ENCODE data around the gene OBI1.

The OBI1 gene

GRCh38 chr13:78658630-78659449, at the start of gene OBI1:
Gene OBI1 (minus strand): TSS chr13:78659155. CDS start chr13:78659120, 35 bp downstream.
- peak; percentile 28 for DNase-seq (ENCODE audit: low read depth)

- DNase-seq (ENCODE audit: low read depth) = no peak
These were observed 42.4 kb upstream of the OBI1 start for GRCh38 chr13:78701383-78701782.

GRCh38 chr13:78700121-78700910, 41.4 kb upstream of the OBI1 start:
- DNase-seq (ENCODE audit: low read depth) = no peak

GRCh38 chr13:78689011-78689410, 30.1 kb upstream of the OBI1 start:
- no peak for DNase-seq (ENCODE audit: low read depth)

GRCh38 chr13:78686461-78686860, 27.5 kb upstream of the OBI1 start:
- no peak for DNase-seq (ENCODE audit: low read depth)

- DNase-seq (ENCODE audit: low read depth) = no peak
These were observed 21.8 kb upstream of the OBI1 start for GRCh38 chr13:78680576-78681350.

GRCh38 chr13:78680115-78680561, 21.2 kb upstream of the OBI1 start:
- no peak for DNase-seq (ENCODE audit: low read depth)

GRCh38 chr13:78679329-78679728, 20.4 kb upstream of the OBI1 start:
- no peak for DNase-seq (ENCODE audit: low read depth)

- DNase-seq (ENCODE audit: low read depth) = no peak
These were observed 16.2 kb upstream of the OBI1 start for GRCh38 chr13:78675112-78675511.

- DNase-seq (ENCODE audit: low read depth) = no peak
These were observed 15.7 kb upstream of the OBI1 start for GRCh38 chr13:78674638-78675037.

GRCh38 chr13:78662467-78662866, 3.5 kb upstream of the OBI1 start:
- no peak for DNase-seq (ENCODE audit: low read depth)

GRCh38 chr13:78660495-78660857, 1.5 kb upstream of the OBI1 start:
- no peak for DNase-seq (ENCODE audit: low read depth)

- DNase-seq (ENCODE audit: low read depth) = no peak
These were observed 958 bp upstream of the OBI1 start for GRCh38 chr13:78659732-78660494.

- DNase-seq (ENCODE audit: low read depth) = no peak
These were observed 435 bp upstream of the OBI1 start for GRCh38 chr13:78659450-78659730.

- DNase-seq (ENCODE audit: low read depth) = no peak
These were observed 991 bp downstream of the OBI1 start for GRCh38 chr13:78657699-78658629.

GRCh38 chr13:78655906-78656305, 3.0 kb downstream of the OBI1 start:
- no peak for DNase-seq (ENCODE audit: low read depth)

- no peak for DNase-seq (ENCODE audit: low read depth)
These were observed 3.9 kb downstream of the OBI1 start for GRCh38 chr13:78655007-78655406.

- DNase-seq (ENCODE audit: low read depth) = no peak
These were observed 6.3 kb downstream of the OBI1 start for GRCh38 chr13:78652651-78653050.

GRCh38 chr13:78650717-78651083, 8.3 kb downstream of the OBI1 start:
- no peak for DNase-seq (ENCODE audit: low read depth)

- no peak for DNase-seq (ENCODE audit: low read depth)
These were observed 8.8 kb downstream of the OBI1 start for GRCh38 chr13:78649997-78650716.

All from HS-5 (cell line).